Muscle of leg (tissue), 16 donors: ENCODE data around the gene YY2. TPM values are rescaled to one million over a fixed set of nuclear protein-coding genes. Genes with fewer than 3 reads are reported as not detected.
"Not testable (repeated sequence)": the region's sequence is repeated elsewhere in the genome, so short reads cannot be mapped to it uniquely, and the experiment has no call there.

Source experiments
- DNase-seq: peaks from one replicate; pipeline ENCODE4 v3.0.0; 2013
- H3K27ac ChIP-seq: one replicate; pipeline ENCODE4 v1.5.1; 2013; ENCODE audit warnings: mild to moderate bottlenecking, low read length, control low read depth
- H3K27me3 ChIP-seq: one replicate; pipeline ENCODE4 v1.6.1; 2013; ENCODE audit warnings: low read length; ENCODE audit not compliant: control insufficient read depth, insufficient read depth
- H3K36me3 ChIP-seq: one replicate; pipeline ENCODE4 v1.6.1; 2013; ENCODE audit warnings: low read length; ENCODE audit not compliant: control insufficient read depth, insufficient read depth
- H3K4me1 ChIP-seq: one replicate; pipeline ENCODE4 v1.6.1; 2013; ENCODE audit warnings: low read length; ENCODE audit not compliant: control insufficient read depth, insufficient read depth
- H3K4me3 ChIP-seq: one replicate; pipeline ENCODE4 v1.5.1; 2013; ENCODE audit warnings: low read length, control low read depth
- H3K9me3 ChIP-seq: replicated peaks from 2 replicates; pipeline ENCODE4 v1.6.1; 2013; ENCODE audit warnings: low read depth, low read length; ENCODE audit not compliant: control insufficient read depth
- WGBS: methylation state at CpG from one replicate; pipeline ENCODE4 v1.1.5; 2013; ENCODE audit warnings: missing lambda C conversion rate; ENCODE audit not compliant: insufficient coverage; 5-methylcytosine and 5-hydroxymethylcytosine counted together
- long read RNA-seq, 11 donors: transcript quantifications; one replicate each; lab custom pipeline, GENCODE V29; 2026
- polyA plus RNA-seq, 8 donors: library from polyadenylated mRNA; unstranded; fragments of 120-200 nt; gene quantifications; one replicate each; pipeline versions ENCODE4 v1.2.1 to v1.2.3, GENCODE V29; 2013; ENCODE audit warnings: inconsistent platforms in 1 of 8, low replicate concordance in 1 of 8; ENCODE audit not compliant: insufficient read length in 8 of 8, insufficient read depth in 1 of 8
- total RNA-seq: library from RNA; stranded (reverse); fragments of 120-200 nt; gene quantifications from one replicate; pipeline ENCODE4 v1.2.4, GENCODE V29; 2013

YY2 gene
- 0.93 TPM for total RNA-seq
- polyA plus RNA-seq, result 1 to 10 TPM; 1.4 to 2.5 (median 1.5) TPM
- long read RNA-seq, donor 1, result 0 reads
- long read RNA-seq, donor 2, result 0 reads
- long read RNA-seq, donor 3, result 0 reads
- long read RNA-seq, donor 4, partial matches to known transcripts, result 0 of 1 reads
- long read RNA-seq, donor 4, other reads (novel, unspliced or antisense), result 0 of 1 reads
- long read RNA-seq, donor 5, result 0 reads
- long read RNA-seq, donor 6, partial matches to known transcripts, result 0 of 2 reads
- long read RNA-seq, donor 6, other reads (novel, unspliced or antisense), result 0 of 2 reads
- long read RNA-seq, donor 7, partial matches to known transcripts, result 0 of 3 reads
- long read RNA-seq, donor 7, other reads (novel, unspliced or antisense), result 0 of 3 reads
- long read RNA-seq, donor 8, partial matches to known transcripts, result 0 of 1 reads
- long read RNA-seq, donor 8, other reads (novel, unspliced or antisense), result 0 of 1 reads
- long read RNA-seq, donor 9, result 0 reads
- long read RNA-seq, donor 10, partial matches to known transcripts, result 0 of 3 reads
- long read RNA-seq, donor 10, other reads (novel, unspliced or antisense), result 0 of 3 reads
- long read RNA-seq, donor 11, partial matches to known transcripts, result 0 of 1 reads
- long read RNA-seq, donor 11, other reads (novel, unspliced or antisense), result 0 of 1 reads

- Histone ChIP-seq H3K27me3 (peaks cover 7% of the 10 kb centered on the region), H3K36me3 (peaks cover 9% of the 10 kb centered on the region), H3K27ac (no peak within 1 kb of the TSS), H3K4me1 (no peaks in the 10 kb centered on the region), H3K4me3 (no peak within 1 kb of the TSS), H3K9me3 (no peaks in the 10 kb centered on the region)
- WGBS, result 84% methylated on average over 28 of the region's 29 CpGs
- DNase-seq, result no peak
These were observed at the start of gene YY2 for GRCh38 chrX:21855937-21856415. TSS of gene YY2 (plus strand) at chrX:21855987. CDS start at chrX:21856485, 498 bp downstream.

- peaks cover 11% of the 10 kb centered on the region for H3K27me3 ChIP-seq
- H3K9me3 ChIP-seq, result no peaks in the 10 kb centered on the region
- DNase-seq, result no peak
- H3K4me3 ChIP-seq, result no peak overlapping the region
- H3K27ac ChIP-seq, result no peak overlapping the region
- peaks cover 10% of the 10 kb centered on the region for H3K4me1 ChIP-seq
- no peaks in the 10 kb centered on the region for H3K36me3 ChIP-seq
These were observed 49.1 kb upstream of the YY2 start for GRCh38 chrX:21806691-21807090.

- Histone ChIP-seq H3K27ac (no peak overlapping the region), H3K27me3 (peaks cover 10% of the 10 kb centered on the region), H3K9me3 (no peaks in the 10 kb centered on the region), H3K4me1 (no peaks in the 10 kb centered on the region), H3K36me3 (no peaks in the 10 kb centered on the region), H3K4me3 (no peak overlapping the region)
- no peak for DNase-seq
- WGBS, result 43% methylated on average over 1 of the region's 1 CpG
These were observed 44.0 kb upstream of the YY2 start for GRCh38 chrX:21811832-21812231.

GRCh38 chrX:21812628-21813027 lies 43.2 kb upstream of the YY2 start:
- Histone ChIP-seq H3K4me3 (no peak overlapping the region), H3K4me1 (no peaks in the 10 kb centered on the region), H3K9me3 (no peaks in the 10 kb centered on the region), H3K27ac (no peak overlapping the region), H3K36me3 (no peaks in the 10 kb centered on the region), H3K27me3 (peaks cover 10% of the 10 kb centered on the region)
- no peak for DNase-seq
- 73% methylated on average over 2 of the region's 2 CpGs for WGBS

GRCh38 chrX:21813612-21814368 lies 42.0 kb upstream of the YY2 start:
- Histone ChIP-seq H3K9me3 (no peaks in the 10 kb centered on the region), H3K36me3 (no peaks in the 10 kb centered on the region), H3K27ac (no peak overlapping the region), H3K4me1 (no peaks in the 10 kb centered on the region), H3K4me3 (no peak overlapping the region), H3K27me3 (peaks cover 9% of the 10 kb centered on the region)
- no peak for DNase-seq

- Histone ChIP-seq H3K27ac (no peak overlapping the region), H3K4me1 (no peaks in the 10 kb centered on the region), H3K36me3 (no peaks in the 10 kb centered on the region), H3K9me3 (no peaks in the 10 kb centered on the region), H3K27me3 (peaks cover 4% of the 10 kb centered on the region), H3K4me3 (no peak overlapping the region)
- WGBS, result 58% methylated on average over 4 of the region's 5 CpGs
- no peak for DNase-seq
These were observed 39.7 kb upstream of the YY2 start for GRCh38 chrX:21816136-21816535.

- not testable (repeated sequence) for H3K27me3 ChIP-seq, H3K9me3 ChIP-seq, H3K36me3 ChIP-seq, H3K27ac ChIP-seq, DNase-seq, H3K4me1 ChIP-seq, H3K4me3 ChIP-seq
- WGBS, result no CpG with 5 or more reads among the region's 1 CpG
These were observed 35.6 kb upstream of the YY2 start for GRCh38 chrX:21820170-21820569.

- H3K4me3 ChIP-seq, result no peak overlapping the region
- WGBS, result 73% methylated on average over 3 of the region's 3 CpGs
- H3K4me1 ChIP-seq, result no peaks in the 10 kb centered on the region
- H3K27ac ChIP-seq, result no peak overlapping the region
- H3K9me3 ChIP-seq, result no peaks in the 10 kb centered on the region
- peaks cover 3% of the 10 kb centered on the region for H3K27me3 ChIP-seq
- no peaks in the 10 kb centered on the region for H3K36me3 ChIP-seq
- DNase-seq, result no peak
These were observed 33.9 kb upstream of the YY2 start for GRCh38 chrX:21821875-21822274.

GRCh38 chrX:21831496-21831895 lies 24.3 kb upstream of the YY2 start:
- Histone ChIP-seq H3K4me1 (no peaks in the 10 kb centered on the region), H3K27me3 (peaks cover 7% of the 10 kb centered on the region), H3K27ac (no peak overlapping the region), H3K36me3 (no peaks in the 10 kb centered on the region), H3K4me3 (no peak overlapping the region), H3K9me3 (no peaks in the 10 kb centered on the region)
- WGBS, result no CpG with 5 or more reads among the region's 2 CpGs
- no peak for DNase-seq

DNA sequence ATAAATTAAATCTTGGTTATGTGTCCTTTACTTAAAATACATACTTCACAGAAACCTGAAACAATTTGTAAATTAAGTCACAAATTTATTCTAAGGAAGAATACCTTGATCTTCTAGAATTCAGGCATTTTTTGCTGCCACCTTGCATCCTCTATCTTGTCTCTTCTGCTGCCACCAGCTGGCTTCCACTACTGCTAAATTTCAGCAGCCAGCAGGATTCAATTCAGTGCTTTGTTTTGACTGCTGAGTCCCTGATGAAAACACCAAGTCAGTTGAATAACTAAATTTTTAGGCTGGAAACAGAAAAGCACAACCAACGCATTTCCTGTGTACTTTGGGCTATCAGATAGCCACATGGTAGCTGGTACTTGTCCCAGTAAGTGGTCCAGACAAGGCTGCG lies 18.7 kb upstream of the YY2 start:
- H3K27me3 ChIP-seq, result peaks cover 23% of the 10 kb centered on the region
- WGBS, result no CpG with 5 or more reads among the region's 2 CpGs
- no peak overlapping the region for H3K4me3 ChIP-seq
- peaks cover 3% of the 10 kb centered on the region for H3K4me1 ChIP-seq
- H3K9me3 ChIP-seq, result no peaks in the 10 kb centered on the region
- no peak overlapping the region for H3K27ac ChIP-seq
- no peaks in the 10 kb centered on the region for H3K36me3 ChIP-seq
- no peak for DNase-seq
